H1 (cell line): ENCODE results near the gene PAIP1.

Source experiments
- CBX8 ChIP-seq: fragments of 300-800, 300-1000 bp; sonication (generic); IDR thresholded peaks from 2 replicates; pipeline ENCODE4 v1.7.1; 2016; ENCODE audit warnings: low read depth, low read length, borderline replicate concordance
- CTCF ChIP-seq, 3 experiments: IDR thresholded peaks; 1 replicate in 2 of 3; 2 replicates in 1 of 3; pipeline versions ENCODE4 v1.5.1 to v1.6.1; 2011; ENCODE audit warnings: low read length in 3 of 3, mild to moderate bottlenecking in 3 of 3, inconsistent platforms in 2 of 3, low read depth in 1 of 3, moderate library complexity in 1 of 3; ENCODE audit not compliant: insufficient read depth in 1 of 3; ENCODE audit errors: control extremely low read depth in 1 of 3
- EGR1 ChIP-seq: IDR thresholded peaks from 2 replicates; pipeline ENCODE4 v1.6.1; 2011; ENCODE audit warnings: low read depth, low read length, borderline replicate concordance

- no peak for TF ChIP-seq CBX8
- no peak for TF ChIP-seq CTCF (IDR thresholded peaks at IDR 0.05; ENCODE audit: control extremely low read depth in 1 of 3, insufficient read depth in 1 of 3, low read depth in 1 of 3, low read length in 3 of 3)
- TF ChIP-seq EGR1, result no peak
Measured at GRCh38 chr5:43583724-43584123, 26.8 kb upstream of the PAIP1 start.
